ENCODE data around the gene C4orf51. TPM values are rescaled to one million over a fixed set of nuclear protein-coding genes. Genes with fewer than 3 reads are reported as not detected.
"Not testable (repeated sequence)": the region's sequence is repeated elsewhere in the genome, so short reads cannot be mapped to it uniquely, and the experiment has no call there.

The C4orf51 gene
- total RNA-seq: not detected
- not detected for polyA plus RNA-seq

DNA sequence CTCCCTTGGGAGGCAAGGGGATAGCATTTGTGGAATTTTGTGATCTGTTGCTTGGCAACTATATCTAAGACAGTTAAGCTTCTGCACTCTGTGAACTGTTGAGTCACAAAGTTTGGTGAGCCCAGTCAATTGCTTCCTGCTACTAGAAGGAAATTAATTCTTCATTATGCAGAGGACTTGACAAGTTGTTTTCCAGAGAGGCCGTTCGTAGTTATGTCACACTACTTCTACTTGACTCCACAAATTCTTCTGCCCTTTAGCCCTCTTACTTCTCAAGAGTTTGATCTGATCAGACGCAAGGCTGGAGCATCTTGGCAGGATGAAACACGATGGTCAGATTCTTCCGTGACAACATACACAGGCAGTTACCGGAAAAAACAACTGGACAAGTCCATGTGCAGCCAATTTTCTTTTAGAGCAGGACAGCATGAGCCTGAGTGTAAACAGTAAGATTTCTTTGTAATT lies at the start of gene C4orf51:
TSS of gene C4orf51 (plus strand) at position 156 of the 465 bp plus-strand sequence. CDS start at position 214, 58 bp downstream.
- Mint-ChIP-seq H3K4me3 (no peak within 1 kb of the TSS), H3K9me3 (peaks cover 4 to 11% (median 8%) of the 10 kb centered on the region in 8 donors), H3K36me3 (no peaks in the 10 kb centered on the region), H3K27ac (no peak within 1 kb of the TSS), H3K27me3 (peaks cover 7 to 20% of the 10 kb centered on the region in 2 donors), H3K4me1 (no peaks in the 10 kb centered on the region)
- ChIA-PET POLR2A (ENCODE audit: partially characterized antibody) (no interaction called here), CTCF (ENCODE audit: partially characterized antibody) (no interaction called here)
- no peak within 1 kb of the TSS for H3K4me3 ChIP-seq (ENCODE audit: low read length in 2 of 2)
- no peak within 1 kb of the TSS for H3K27ac ChIP-seq (ENCODE audit: low read depth, low read length)
- DNase-seq: no peak
- intact Hi-C loops (cut with micrococcal nuclease): no loop called here
- no peaks in the 10 kb centered on the region for H3K4me1 ChIP-seq (ENCODE audit: insufficient read depth, low read length)
- H3K27me3 ChIP-seq (ENCODE audit: insufficient read depth, low read length): no peaks in the 10 kb centered on the region
- H3K9me3 ChIP-seq (ENCODE audit: control insufficient read depth in 1 of 2, low read length in 2 of 2): no peaks in the 10 kb centered on the region
- H3K36me3 ChIP-seq (ENCODE audit: insufficient read depth, low read length): no peaks in the 10 kb centered on the region

- no peaks in the 10 kb centered on the region for H3K27me3 Mint-ChIP-seq
- no peaks in the 10 kb centered on the region for H3K4me1 ChIP-seq (ENCODE audit: insufficient read depth, low read length)
- intact Hi-C loops (cut with micrococcal nuclease): no loop called here
- no peaks in the 10 kb centered on the region for H3K27me3 ChIP-seq (ENCODE audit: insufficient read depth, low read length)
- H3K27ac Mint-ChIP-seq: no peak overlapping the region
- no peak overlapping the region for H3K4me3 Mint-ChIP-seq
- H3K9me3 Mint-ChIP-seq: no peaks in the 10 kb centered on the region
- CTCF ChIA-PET (ENCODE audit: partially characterized antibody): no interaction called here
- no peak overlapping the region for H3K27ac ChIP-seq (ENCODE audit: low read depth, low read length)
- no peak for DNase-seq
- H3K4me3 ChIP-seq (ENCODE audit: low read length in 2 of 2): no peak overlapping the region
- peaks cover 10 to 16% (median 11%) of the 10 kb centered on the region in 4 donors for H3K4me1 Mint-ChIP-seq
- POLR2A ChIA-PET (ENCODE audit: partially characterized antibody): interaction anchor here (0.8 kb wide), 1 partner anchor 16 kb away, joined by 3 read pairs; the partner anchor contains the start of gene MMAA
- no peaks in the 10 kb centered on the region for H3K9me3 ChIP-seq (ENCODE audit: control insufficient read depth in 1 of 2, low read length in 2 of 2)
- peaks cover 12 to 15% of the 10 kb centered on the region in 2 donors for H3K36me3 Mint-ChIP-seq
- peaks cover 6% of the 10 kb centered on the region for H3K36me3 ChIP-seq (ENCODE audit: insufficient read depth, low read length)
These were observed 44.8 kb upstream of the C4orf51 start for GRCh38 chr4:145635117-145635516.

- H3K36me3 ChIP-seq (ENCODE audit: insufficient read depth, low read length): peaks cover 6% of the 10 kb centered on the region
- H3K9me3 ChIP-seq (ENCODE audit: control insufficient read depth in 1 of 2, low read length in 2 of 2): no peaks in the 10 kb centered on the region
- CTCF ChIA-PET (ENCODE audit: partially characterized antibody): no interaction called here
- H3K4me3 ChIP-seq (ENCODE audit: low read length in 2 of 2): no peak overlapping the region
- H3K4me3 Mint-ChIP-seq: no peak overlapping the region
- H3K27me3 Mint-ChIP-seq: no peaks in the 10 kb centered on the region
- intact Hi-C loops (cut with micrococcal nuclease): no loop called here
- no peaks in the 10 kb centered on the region for H3K9me3 Mint-ChIP-seq
- no peak for DNase-seq
- no peak overlapping the region for H3K27ac ChIP-seq (ENCODE audit: low read depth, low read length)
- peaks cover 15 to 17% of the 10 kb centered on the region in 2 donors for H3K36me3 Mint-ChIP-seq
- no peak overlapping the region for H3K27ac Mint-ChIP-seq
- H3K4me1 ChIP-seq (ENCODE audit: insufficient read depth, low read length): no peaks in the 10 kb centered on the region
- H3K4me1 Mint-ChIP-seq: peaks cover 10 to 16% (median 11%) of the 10 kb centered on the region in 4 donors
- POLR2A ChIA-PET (ENCODE audit: partially characterized antibody): no interaction called here
- no peaks in the 10 kb centered on the region for H3K27me3 ChIP-seq (ENCODE audit: insufficient read depth, low read length)
These were observed 44.3 kb upstream of the C4orf51 start for GRCh38 chr4:145635630-145636029.

- CTCF ChIA-PET (ENCODE audit: partially characterized antibody): no interaction called here
- H3K9me3 Mint-ChIP-seq: no peaks in the 10 kb centered on the region
- peaks cover 30 to 46% of the 10 kb centered on the region in 2 donors for H3K36me3 Mint-ChIP-seq
These were observed 40.7 kb upstream of the C4orf51 start for GRCh38 chr4:145639186-145639698.

GRCh38 chr4:145640236-145640635 lies 39.7 kb upstream of the C4orf51 start:
- intact Hi-C loops (cut with micrococcal nuclease); H3K36me3 ChIP-seq (ENCODE audit: insufficient read depth, low read length); H3K9me3 Mint-ChIP-seq; H3K9me3 ChIP-seq (ENCODE audit: control insufficient read depth in 1 of 2, low read length in 2 of 2); H3K4me3 Mint-ChIP-seq; H3K4me1 Mint-ChIP-seq; DNase-seq; H3K4me3 ChIP-seq (ENCODE audit: low read length in 2 of 2); CTCF ChIA-PET (ENCODE audit: partially characterized antibody); H3K27ac ChIP-seq (ENCODE audit: low read depth, low read length); H3K27me3 Mint-ChIP-seq; H3K27ac Mint-ChIP-seq; H3K4me1 ChIP-seq (ENCODE audit: insufficient read depth, low read length); H3K27me3 ChIP-seq (ENCODE audit: insufficient read depth, low read length): not testable (repeated sequence)
- H3K36me3 Mint-ChIP-seq: peaks cover 35 to 52% of the 10 kb centered on the region in 2 donors
- POLR2A ChIA-PET (ENCODE audit: partially characterized antibody): interaction anchor here (0.6 kb wide), 1 partner anchor 541 kb away, joined by 3 read pairs; no protein-coding TSS in a partner anchor

More at GRCh38 chr4:145639186-145639698, 40.7 kb upstream of the C4orf51 start:
- no peak overlapping the region for H3K4me3 ChIP-seq (ENCODE audit: low read length in 2 of 2)
- Mint-ChIP-seq H3K4me1 (peaks cover 0 to 7% (median 5%) of the 10 kb centered on the region in 4 donors), H3K27ac (no peak overlapping the region), H3K4me3 (no peak overlapping the region), H3K27me3 (no peaks in the 10 kb centered on the region)
- no peak for DNase-seq
- no peaks in the 10 kb centered on the region for H3K9me3 ChIP-seq (ENCODE audit: control insufficient read depth in 1 of 2, low read length in 2 of 2)
- H3K27ac ChIP-seq (ENCODE audit: low read depth, low read length): no peak overlapping the region
- H3K4me1 ChIP-seq (ENCODE audit: insufficient read depth, low read length): no peaks in the 10 kb centered on the region
- H3K27me3 ChIP-seq (ENCODE audit: insufficient read depth, low read length): no peaks in the 10 kb centered on the region
- intact Hi-C loops (cut with micrococcal nuclease): no loop called here
- POLR2A ChIA-PET (ENCODE audit: partially characterized antibody): no interaction called here
- peaks cover 6% of the 10 kb centered on the region for H3K36me3 ChIP-seq (ENCODE audit: insufficient read depth, low read length)

- Histone ChIP-seq H3K27ac (ENCODE audit: low read depth, low read length) (no peak overlapping the region), H3K4me1 (ENCODE audit: insufficient read depth, low read length) (no peaks in the 10 kb centered on the region), H3K9me3 (ENCODE audit: control insufficient read depth in 1 of 2, low read length in 2 of 2) (no peaks in the 10 kb centered on the region), H3K4me3 (ENCODE audit: low read length in 2 of 2) (no peak overlapping the region), H3K27me3 (ENCODE audit: insufficient read depth, low read length) (no peaks in the 10 kb centered on the region), H3K36me3 (ENCODE audit: insufficient read depth, low read length) (peaks cover 10% of the 10 kb centered on the region)
- no peak for DNase-seq
- peaks cover 0 to 1% (median under 1%) of the 10 kb centered on the region in 4 donors for H3K4me1 Mint-ChIP-seq
- ChIA-PET POLR2A (ENCODE audit: partially characterized antibody) (no interaction called here), CTCF (ENCODE audit: partially characterized antibody) (interaction anchor here (1.2 to 2.0 kb wide), 2 partner anchors 26 to 27 kb away, joined by 4 to 6 read pairs; no protein-coding TSS in a partner anchor)
- H3K4me3 Mint-ChIP-seq: no peak overlapping the region
- no peak overlapping the region for H3K27ac Mint-ChIP-seq
- intact Hi-C loops (cut with micrococcal nuclease): no loop called here
- H3K9me3 Mint-ChIP-seq: no peaks in the 10 kb centered on the region
- no peaks in the 10 kb centered on the region for H3K27me3 Mint-ChIP-seq
- H3K36me3 Mint-ChIP-seq: peaks cover 57 to 74% of the 10 kb centered on the region in 2 donors
These were observed 36.7 kb upstream of the C4orf51 start for GRCh38 chr4:145643295-145643694.

DNA sequence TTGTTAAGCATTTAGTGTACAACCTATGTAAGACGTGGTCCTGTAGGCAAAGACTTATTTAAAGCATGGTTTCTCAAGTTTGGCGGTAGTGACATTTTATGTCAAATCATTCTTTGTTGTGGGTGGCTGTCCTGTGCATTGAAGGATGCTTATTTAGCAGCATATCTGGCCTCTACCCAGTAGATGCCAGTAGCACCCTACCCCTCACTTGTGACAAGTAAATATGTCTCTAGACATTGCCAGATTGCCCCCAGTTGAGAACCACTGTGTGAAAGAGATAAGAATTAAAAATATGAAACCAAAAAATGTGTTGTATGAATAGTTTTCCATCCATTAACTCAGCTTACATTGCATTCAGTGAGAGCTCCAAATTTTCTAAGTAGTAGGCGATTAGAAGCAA lies 35.2 kb upstream of the C4orf51 start:
- no peak for DNase-seq
- no peaks in the 10 kb centered on the region for H3K9me3 Mint-ChIP-seq
- H3K9me3 ChIP-seq (ENCODE audit: control insufficient read depth in 1 of 2, low read length in 2 of 2): no peaks in the 10 kb centered on the region
- peak overlapping the region in 1 of 8 donors; percentile 18 for H3K4me3 Mint-ChIP-seq
- H3K4me3 ChIP-seq (ENCODE audit: low read length in 2 of 2): no peak overlapping the region
- H3K27ac Mint-ChIP-seq: no peak overlapping the region
- H3K36me3 Mint-ChIP-seq: peaks cover 51 to 68% of the 10 kb centered on the region in 2 donors
- no peak overlapping the region for H3K27ac ChIP-seq (ENCODE audit: low read depth, low read length)
- H3K4me1 ChIP-seq (ENCODE audit: insufficient read depth, low read length): no peaks in the 10 kb centered on the region
- intact Hi-C loops (cut with micrococcal nuclease): no loop called here
- H3K36me3 ChIP-seq (ENCODE audit: insufficient read depth, low read length): peaks cover 4% of the 10 kb centered on the region
- ChIA-PET POLR2A (ENCODE audit: partially characterized antibody) (no interaction called here), CTCF (ENCODE audit: partially characterized antibody) (no interaction called here)
- no peaks in the 10 kb centered on the region for H3K27me3 Mint-ChIP-seq
- peaks cover 0 to 1% (median under 1%) of the 10 kb centered on the region in 4 donors for H3K4me1 Mint-ChIP-seq
- H3K27me3 ChIP-seq (ENCODE audit: insufficient read depth, low read length): no peaks in the 10 kb centered on the region
